T-helper 1 cell treated with Interleukin-12 subunit alpha and Interleukin-12 subunit beta and Interleukin-4 antibody, amounts not matched to agents 30 μg/mL and 1 μg/mL, for 36 hours (primary cell): Measurements from ENCODE around the gene COL28A1.

Experiments
- H3K27ac Mint-ChIP-seq: one replicate; pipeline ENCODE4 v1.8.0; 2021; ENCODE audit warnings: mild to moderate bottlenecking, mixed read lengths
- H3K27me3 Mint-ChIP-seq: one replicate; pipeline ENCODE4 v1.8.0; 2021; ENCODE audit warnings: low read depth, mixed read lengths
- H3K36me3 Mint-ChIP-seq: one replicate; pipeline ENCODE4 v1.8.0; 2021; ENCODE audit warnings: low read depth, mixed read lengths
- H3K4me1 Mint-ChIP-seq: one replicate; pipeline ENCODE4 v1.8.0; 2021; ENCODE audit warnings: low read depth, mixed read lengths
- H3K4me3 Mint-ChIP-seq: one replicate; pipeline ENCODE4 v1.8.0; 2021; ENCODE audit warnings: mild to moderate bottlenecking, moderate library complexity, mixed read lengths
- H3K9me3 Mint-ChIP-seq: one replicate; pipeline ENCODE4 v1.8.0; 2021; ENCODE audit warnings: mixed read lengths

The COL28A1 gene

GRCh38 chr7:7323921-7324320 is 211.8 kb downstream of the COL28A1 start:
- Mint-ChIP-seq H3K27me3 (no peaks in the 10 kb centered on the region), H3K4me3 (no peak overlapping the region), H3K36me3 (no peaks in the 10 kb centered on the region), H3K27ac (no peak overlapping the region), H3K4me1 (no peaks in the 10 kb centered on the region), H3K9me3 (no peaks in the 10 kb centered on the region)

- Mint-ChIP-seq H3K27ac (no peak overlapping the region), H3K36me3 (no peaks in the 10 kb centered on the region), H3K9me3 (no peaks in the 10 kb centered on the region), H3K4me3 (no peak overlapping the region), H3K4me1 (no peaks in the 10 kb centered on the region), H3K27me3 (no peaks in the 10 kb centered on the region)
These were observed 212.3 kb downstream of the COL28A1 start for GRCh38 chr7:7323352-7323751.

- H3K27me3 Mint-ChIP-seq, result no peaks in the 10 kb centered on the region
- no peaks in the 10 kb centered on the region for H3K9me3 Mint-ChIP-seq
- H3K36me3 Mint-ChIP-seq, result no peaks in the 10 kb centered on the region
- H3K4me1 Mint-ChIP-seq, result no peaks in the 10 kb centered on the region
- no peak overlapping the region for H3K27ac Mint-ChIP-seq
- H3K4me3 Mint-ChIP-seq, result no peak overlapping the region
These were observed 214.0 kb downstream of the COL28A1 start for GRCh38 chr7:7321681-7322080.

- Mint-ChIP-seq H3K4me1 (no peaks in the 10 kb centered on the region), H3K36me3 (no peaks in the 10 kb centered on the region), H3K9me3 (no peaks in the 10 kb centered on the region), H3K4me3 (no peak overlapping the region), H3K27me3 (no peaks in the 10 kb centered on the region), H3K27ac (no peak overlapping the region)
These were observed 217.1 kb downstream of the COL28A1 start for GRCh38 chr7:7318601-7319000.

DNA sequence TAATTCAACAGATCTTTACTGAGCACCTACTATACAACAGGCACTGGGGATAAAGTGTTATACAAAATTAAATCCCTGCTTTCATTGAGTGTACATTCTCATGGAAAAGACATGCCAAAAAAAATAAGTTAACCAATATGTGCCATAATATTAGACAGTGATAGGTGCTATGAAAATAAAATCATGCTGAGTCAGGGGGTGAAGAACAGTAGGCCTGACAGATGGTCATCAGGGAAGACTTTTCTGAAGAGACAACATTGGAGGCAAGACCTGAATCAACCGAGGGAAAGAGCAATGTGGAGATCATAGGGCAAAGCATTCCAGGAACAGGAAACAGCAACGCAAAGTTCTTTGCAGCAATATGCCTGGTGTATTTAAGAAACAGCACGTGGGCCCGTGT is 217.8 kb downstream of the COL28A1 start:
- no peaks in the 10 kb centered on the region for H3K36me3 Mint-ChIP-seq

DNA sequence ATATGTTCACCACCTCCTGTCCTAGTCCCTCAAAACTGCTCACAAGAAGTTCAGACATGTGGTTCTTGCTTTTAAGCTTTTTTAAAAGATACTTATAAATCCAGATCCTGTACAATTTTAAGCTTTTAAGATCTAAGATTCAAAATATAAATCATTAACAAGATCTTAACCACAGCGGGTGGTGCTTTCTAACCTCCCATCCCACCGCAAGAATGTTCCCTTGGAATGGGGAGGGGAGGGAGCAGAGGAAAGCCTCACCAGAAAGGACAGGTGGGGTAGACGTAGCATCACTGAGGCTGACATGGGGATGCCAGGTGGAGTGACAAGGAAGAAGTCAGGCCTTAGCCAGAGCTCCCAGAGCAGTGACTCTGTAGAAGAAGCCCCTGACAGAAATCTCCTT is 219.8 kb downstream of the COL28A1 start:
- no peak overlapping the region for H3K4me3 Mint-ChIP-seq
- no peaks in the 10 kb centered on the region for H3K36me3 Mint-ChIP-seq
- no peaks in the 10 kb centered on the region for H3K27me3 Mint-ChIP-seq
- no peak overlapping the region for H3K27ac Mint-ChIP-seq
- no peaks in the 10 kb centered on the region for H3K9me3 Mint-ChIP-seq
- H3K4me1 Mint-ChIP-seq, result no peaks in the 10 kb centered on the region

More for the DNA sequence above, 217.8 kb downstream of the COL28A1 start:
- Mint-ChIP-seq H3K9me3 (no peaks in the 10 kb centered on the region), H3K27ac (no peak overlapping the region), H3K4me1 (no peaks in the 10 kb centered on the region), H3K27me3 (no peaks in the 10 kb centered on the region), H3K4me3 (no peak overlapping the region)

- Mint-ChIP-seq H3K27me3 (peaks cover 3% of the 10 kb centered on the region), H3K9me3 (no peaks in the 10 kb centered on the region), H3K4me1 (no peaks in the 10 kb centered on the region), H3K36me3 (no peaks in the 10 kb centered on the region), H3K27ac (no peak overlapping the region), H3K4me3 (no peak overlapping the region)
These were observed 223.3 kb downstream of the COL28A1 start for GRCh38 chr7:7312323-7312722.

DNA sequence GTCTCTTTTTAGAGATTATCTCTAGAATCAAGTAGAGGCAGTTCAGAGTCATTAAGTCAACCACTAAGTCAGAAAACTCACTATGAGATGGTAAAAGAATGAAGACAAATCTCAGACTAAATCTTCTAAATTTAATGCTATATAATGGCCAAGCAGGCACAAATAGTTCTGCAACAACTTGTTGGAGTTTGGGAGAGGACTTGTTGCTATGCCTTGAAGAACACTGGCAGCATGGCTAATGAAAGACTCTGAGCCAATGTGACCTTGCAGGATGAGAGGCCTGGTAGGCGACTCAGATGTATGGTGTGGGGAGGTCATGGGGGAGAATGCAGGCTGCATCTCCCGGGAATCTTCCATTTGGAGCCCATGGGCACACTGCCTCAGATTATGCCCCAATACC is 224.7 kb downstream of the COL28A1 start:
- Mint-ChIP-seq H3K4me3 (no peak overlapping the region), H3K4me1 (no peaks in the 10 kb centered on the region), H3K27ac (no peak overlapping the region), H3K9me3 (no peaks in the 10 kb centered on the region), H3K27me3 (peaks cover 3% of the 10 kb centered on the region), H3K36me3 (no peaks in the 10 kb centered on the region)

DNA sequence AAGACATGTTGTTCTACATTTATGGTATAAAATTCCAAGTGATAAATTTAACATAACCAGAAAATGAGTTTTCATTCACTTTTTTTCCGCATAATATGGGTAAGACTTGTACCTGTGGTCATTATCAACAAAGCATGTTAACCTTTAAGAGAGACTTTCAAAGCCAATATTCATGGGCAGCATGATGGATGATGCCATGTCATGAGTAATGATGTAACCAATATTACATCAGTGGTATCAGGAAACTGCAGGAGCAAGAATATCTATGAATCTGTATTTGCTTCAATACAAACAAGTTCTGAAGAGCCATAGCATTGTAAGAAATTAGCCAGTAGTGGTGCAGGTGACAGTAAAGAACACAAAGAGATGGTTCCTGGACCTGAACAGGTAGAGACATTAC is 226.5 kb downstream of the COL28A1 start:
- no peaks in the 10 kb centered on the region for H3K9me3 Mint-ChIP-seq
- H3K36me3 Mint-ChIP-seq, result no peaks in the 10 kb centered on the region
- H3K4me3 Mint-ChIP-seq, result no peak overlapping the region
- peaks cover 3% of the 10 kb centered on the region for H3K27me3 Mint-ChIP-seq
- H3K4me1 Mint-ChIP-seq, result no peaks in the 10 kb centered on the region
- no peak overlapping the region for H3K27ac Mint-ChIP-seq
